GM19397 (cell line): ENCODE measurements around the gene SCN9A.
A peak's percentile ranks its signal among the peaks of the same experiment; 100 is the strongest.
"Not testable (repeated sequence)": the region's sequence is repeated elsewhere in the genome, so short reads cannot be mapped to it uniquely, and the experiment has no call there.

Experiments used
- ATAC-seq: cut with Tn5 transposase; IDR thresholded peaks from one replicate; pipeline ENCODE4 v1.9.1; 2021; ENCODE audit warnings: mild to moderate bottlenecking, moderate library complexity; ENCODE audit not compliant: unreplicated experiment

SCN9A gene

DNA sequence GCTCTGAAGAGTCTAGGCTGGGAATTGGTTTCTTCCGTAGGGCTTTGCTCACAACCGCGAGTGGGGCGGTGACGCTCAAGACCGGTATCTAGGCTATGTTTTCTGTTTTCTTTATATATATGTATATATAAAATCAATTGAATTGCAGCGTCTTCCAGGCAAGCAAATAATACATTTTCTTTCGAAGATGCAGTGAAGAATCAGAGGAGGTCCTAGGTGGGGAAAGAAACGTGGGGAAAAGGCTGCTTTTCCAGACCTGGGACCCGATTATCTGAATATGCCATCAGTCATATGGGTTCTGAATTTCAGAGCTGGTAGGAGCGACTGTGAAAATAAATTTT lies 714 bp upstream of the SCN9A start:
- ATAC-seq: no peak

DNA sequence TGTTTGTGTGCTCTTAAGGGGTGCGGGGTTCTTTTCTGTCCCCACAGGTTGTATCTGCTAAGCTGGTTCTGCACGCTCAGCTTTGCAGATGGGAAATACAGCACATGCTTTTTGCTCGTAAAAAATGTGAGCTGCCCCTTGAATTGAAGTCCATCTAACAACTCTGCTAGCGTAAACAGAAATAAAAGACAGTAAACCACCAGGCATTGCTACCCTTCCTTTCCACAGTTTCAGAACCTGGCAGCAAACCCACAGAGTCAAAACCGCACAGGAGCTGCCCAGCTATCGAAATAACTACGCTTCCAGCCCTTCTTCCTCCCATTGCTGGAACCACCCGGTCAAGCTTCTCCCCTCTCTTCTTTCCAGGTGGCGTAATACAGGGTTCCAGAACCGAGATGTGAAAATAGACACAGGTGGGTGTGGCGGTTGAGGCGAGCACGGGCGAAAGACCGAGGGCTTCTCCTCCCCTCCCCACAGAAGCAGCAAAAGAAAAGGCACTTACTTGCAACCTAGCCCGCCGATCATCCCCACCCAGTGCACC lies 479 bp downstream of the SCN9A start:
- ATAC-seq: peak; percentile 22

DNA sequence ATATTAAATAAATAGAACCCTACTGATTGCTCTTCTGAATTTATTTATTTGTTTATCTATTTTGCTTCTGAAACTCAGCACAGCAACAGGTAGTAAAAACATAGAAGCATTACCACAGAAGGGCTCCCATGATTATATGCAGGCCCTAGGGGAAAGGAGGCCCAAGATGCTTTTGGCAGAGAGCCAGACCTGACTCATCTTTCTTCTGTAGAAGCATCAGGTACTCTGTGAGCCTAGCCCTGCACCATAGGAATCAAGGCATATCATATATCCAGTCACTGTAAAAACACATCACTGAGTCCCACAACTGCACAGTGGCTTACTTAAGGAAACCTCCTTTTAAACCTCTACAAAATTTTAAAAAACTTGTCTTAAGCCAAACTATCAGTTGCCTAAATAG lies 1.8 kb downstream of the SCN9A start:
- no peak for ATAC-seq

DNA sequence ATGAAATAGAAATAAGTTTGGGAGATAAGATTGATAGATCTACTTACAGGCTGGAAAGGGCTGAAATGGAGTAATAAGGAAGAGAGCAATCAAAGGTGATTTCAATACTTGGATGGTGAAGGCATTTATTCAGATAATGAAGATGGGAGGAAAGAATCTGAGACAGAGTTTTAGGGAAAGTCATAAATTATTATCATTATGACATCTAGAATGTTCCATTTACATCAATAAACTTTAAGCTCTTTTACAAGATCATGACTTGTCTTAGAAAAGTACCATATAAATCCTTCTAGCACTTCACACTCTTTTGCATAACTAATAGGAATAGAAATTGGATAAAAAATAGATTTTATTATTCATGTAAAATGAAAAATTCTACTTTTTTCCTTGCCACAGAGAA lies 2.2 kb downstream of the SCN9A start:
- no peak for ATAC-seq

DNA sequence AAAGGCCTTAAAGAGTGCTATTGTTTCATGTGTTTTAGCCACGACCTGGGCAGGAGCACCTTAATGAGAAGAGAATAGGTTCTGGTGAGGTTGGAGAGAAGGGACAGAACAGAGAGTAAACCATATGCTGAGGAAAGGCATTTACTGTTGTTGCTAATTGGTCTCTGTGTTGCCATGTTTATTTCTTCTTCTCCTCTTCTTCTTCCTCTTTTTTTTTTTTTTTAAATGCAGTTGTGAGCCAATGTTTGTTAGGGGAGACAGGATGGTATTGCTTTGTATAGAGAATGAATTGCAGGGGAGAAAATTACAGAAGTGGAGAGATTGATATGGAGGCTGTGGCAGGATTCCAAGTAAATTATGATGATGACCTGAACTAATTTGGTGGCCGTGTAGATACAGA lies 2.6 kb downstream of the SCN9A start:
- ATAC-seq: no peak

DNA sequence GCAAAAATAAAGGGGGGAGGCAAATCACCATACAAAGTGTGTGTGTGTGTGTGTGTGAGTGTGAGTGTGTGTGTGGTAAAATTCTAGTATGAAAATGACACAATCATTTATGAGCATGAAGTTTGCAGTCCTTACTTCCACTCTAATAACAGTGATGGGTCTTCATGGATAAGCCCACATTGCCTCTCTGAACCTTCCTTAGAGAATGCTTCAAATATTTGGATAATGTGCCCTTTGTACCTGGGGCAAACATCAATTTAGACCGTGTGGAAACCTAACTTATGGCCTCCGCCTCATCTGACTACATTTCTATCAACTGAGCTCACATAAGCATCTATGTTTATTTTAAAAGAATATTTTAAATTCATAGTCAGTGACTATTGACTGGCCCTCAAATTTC lies 3.7 kb downstream of the SCN9A start:
- no peak for ATAC-seq

DNA sequence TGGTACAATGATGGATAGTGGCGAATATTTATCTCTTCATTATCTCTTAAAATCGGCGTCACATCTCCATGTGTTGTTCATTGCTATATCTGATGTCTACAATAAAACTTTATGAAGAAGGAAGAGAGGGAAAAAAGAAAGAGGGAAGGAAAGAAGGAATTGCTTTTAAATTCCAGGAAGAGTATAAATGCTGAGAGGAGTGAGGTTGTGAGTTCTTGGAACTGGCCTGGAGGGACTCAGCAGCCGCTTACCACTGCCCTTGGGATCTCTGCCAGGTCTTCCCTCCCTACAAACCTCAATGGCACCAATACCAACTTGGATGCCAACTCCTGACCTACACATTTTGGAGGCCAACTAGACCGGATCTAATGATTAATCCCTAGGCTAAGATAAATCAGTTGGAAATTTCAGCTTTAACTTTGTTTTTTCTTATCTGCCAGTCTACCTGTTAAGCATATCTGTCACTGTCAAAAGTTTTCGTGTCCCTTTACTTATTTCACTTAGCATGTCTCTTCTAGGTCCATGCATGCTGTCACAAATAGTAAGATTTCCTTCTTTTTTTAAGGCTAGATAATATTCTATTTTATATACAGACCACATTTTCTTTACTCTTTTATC lies 9.8 kb downstream of the SCN9A start:
- no peak for ATAC-seq

DNA sequence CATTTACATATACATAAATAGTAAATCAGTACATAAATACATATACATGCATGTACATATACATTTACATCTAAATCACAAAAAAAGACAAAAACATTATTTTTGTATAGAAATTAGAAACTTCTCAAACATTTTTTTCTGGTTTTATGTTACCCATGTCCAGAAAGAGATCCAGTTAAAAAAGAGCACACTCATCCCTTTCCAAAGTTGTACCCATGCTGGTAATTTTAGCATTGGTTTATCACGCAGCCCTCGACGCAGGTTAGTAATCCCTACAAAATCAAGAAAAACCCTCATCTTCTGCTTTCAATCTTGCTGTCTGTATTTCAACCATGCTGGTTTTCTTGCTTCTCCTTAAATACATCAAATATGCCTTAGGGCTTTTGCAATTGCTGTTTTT lies 10.5 kb downstream of the SCN9A start:
- no peak for ATAC-seq

DNA sequence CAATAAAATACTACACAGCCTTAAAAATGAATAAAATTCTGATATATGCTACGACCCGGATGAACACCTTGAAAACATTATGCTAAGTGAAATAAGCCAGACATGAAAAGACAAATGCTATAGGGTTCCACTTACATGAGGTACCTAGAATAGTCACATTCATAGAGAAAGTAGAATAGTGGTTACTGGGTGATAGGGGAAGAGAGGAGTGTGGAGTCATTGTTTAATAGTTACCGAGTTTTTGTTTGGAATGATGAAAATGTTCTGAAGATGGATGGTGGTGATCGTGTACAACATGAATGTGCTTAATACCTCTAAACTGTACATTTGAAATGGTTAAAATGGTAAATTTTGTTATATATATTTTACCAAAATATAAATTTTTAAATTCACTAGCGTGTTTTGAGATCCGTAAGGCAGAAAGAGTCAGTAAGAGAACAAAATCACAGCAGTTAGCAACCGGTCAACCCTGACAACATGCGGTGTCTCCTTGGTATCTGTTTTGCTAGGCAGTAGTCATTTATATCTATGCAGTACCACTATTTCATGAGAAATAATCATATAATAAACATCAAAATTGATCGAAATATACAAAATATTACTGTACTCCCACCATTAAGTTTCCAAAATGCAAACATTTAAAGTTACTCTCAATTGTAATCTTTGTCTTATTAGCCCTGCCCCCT lies 11.1 kb downstream of the SCN9A start:
- no peak for ATAC-seq

DNA sequence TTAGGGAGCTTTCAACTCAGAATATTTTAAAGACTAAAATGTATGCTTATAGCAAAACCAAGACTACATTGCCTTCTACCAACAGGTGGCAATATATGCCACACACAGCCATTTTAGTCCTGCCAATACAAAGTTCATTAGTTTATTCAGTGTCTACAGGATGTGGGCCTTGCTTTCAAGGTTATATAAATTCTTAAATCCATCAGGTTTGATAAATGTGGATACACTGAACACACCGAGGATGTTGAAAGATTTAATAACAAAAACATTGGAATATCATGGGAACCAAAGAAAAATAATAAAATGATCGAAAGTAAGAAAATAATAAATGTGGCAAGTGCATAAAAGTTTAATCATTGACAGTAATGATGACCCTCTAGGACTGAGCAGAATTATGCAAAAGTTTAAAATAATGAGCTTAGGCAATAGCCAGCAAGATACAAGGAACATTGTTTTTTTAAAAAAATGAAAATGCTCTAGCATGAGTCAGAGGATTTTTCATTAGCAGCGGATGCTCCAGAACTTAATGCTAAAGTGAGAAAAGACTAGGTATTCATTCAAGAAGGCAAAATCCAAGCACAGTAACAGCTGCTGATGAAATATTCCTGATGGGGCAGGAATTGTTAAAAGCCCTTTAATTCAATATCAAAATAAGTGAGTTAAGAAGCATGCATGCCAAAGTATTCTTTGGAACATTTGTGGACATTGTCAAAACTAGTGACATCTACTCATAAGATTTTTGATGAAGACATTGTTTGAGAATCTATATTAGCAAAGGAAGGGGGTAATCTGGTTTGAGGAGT lies 14.2 kb downstream of the SCN9A start:
- ATAC-seq: no peak

DNA sequence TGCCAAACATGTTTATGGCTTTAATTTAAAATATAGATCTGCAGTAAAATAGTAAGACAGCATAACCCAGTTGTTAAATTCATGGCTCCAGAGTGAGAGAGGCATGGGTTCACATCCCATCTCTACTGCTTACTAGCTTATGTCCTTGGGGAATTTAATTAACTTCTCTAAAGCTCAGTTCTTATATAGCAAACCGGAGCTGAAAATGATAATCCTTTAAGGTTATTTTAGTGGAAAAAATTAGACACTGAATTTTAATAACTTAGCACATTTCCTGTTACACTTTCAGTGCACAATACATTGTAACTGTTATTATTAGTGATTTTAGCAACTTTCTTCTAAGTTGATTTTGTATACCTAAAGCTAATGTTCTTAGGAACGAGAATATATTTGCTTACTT lies 14.8 kb downstream of the SCN9A start:
- no peak for ATAC-seq

DNA sequence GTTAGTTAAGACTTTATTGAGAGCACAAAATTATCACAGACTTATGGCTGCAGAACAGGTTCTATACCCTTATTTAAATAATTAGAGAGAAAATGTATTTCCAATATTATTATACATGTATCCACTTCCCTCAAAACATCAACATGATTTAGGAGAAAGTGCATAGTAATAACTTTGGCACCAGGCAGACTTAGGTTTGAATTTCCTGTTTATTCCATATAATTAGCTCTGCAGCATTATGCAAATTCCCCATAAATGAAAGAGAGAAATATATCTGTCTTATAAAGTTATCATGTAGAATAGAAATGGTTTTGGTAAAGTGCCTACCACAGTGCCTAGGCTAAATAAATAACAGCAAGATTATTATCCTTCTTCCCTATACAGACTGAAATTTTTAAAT lies 15.3 kb downstream of the SCN9A start:
- no peak for ATAC-seq

DNA sequence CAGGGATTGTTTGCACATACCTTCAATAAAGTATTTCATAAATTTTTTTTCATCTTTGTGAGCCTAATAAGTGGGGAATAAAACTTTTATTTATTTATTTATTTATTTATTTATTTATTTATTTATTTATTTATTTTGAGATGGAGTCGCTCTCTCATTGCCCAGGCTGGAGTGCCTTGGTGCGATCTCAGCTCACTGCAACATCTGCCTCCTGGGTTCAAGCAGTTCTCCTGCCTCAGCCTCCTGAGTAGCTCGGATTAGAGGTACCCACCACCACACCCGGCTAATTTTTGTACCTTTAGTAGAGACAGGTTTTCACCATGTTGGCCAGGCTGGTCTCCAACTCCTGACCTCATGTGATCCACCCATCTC lies 17.8 kb downstream of the SCN9A start:
- not testable (repeated sequence) for ATAC-seq

DNA sequence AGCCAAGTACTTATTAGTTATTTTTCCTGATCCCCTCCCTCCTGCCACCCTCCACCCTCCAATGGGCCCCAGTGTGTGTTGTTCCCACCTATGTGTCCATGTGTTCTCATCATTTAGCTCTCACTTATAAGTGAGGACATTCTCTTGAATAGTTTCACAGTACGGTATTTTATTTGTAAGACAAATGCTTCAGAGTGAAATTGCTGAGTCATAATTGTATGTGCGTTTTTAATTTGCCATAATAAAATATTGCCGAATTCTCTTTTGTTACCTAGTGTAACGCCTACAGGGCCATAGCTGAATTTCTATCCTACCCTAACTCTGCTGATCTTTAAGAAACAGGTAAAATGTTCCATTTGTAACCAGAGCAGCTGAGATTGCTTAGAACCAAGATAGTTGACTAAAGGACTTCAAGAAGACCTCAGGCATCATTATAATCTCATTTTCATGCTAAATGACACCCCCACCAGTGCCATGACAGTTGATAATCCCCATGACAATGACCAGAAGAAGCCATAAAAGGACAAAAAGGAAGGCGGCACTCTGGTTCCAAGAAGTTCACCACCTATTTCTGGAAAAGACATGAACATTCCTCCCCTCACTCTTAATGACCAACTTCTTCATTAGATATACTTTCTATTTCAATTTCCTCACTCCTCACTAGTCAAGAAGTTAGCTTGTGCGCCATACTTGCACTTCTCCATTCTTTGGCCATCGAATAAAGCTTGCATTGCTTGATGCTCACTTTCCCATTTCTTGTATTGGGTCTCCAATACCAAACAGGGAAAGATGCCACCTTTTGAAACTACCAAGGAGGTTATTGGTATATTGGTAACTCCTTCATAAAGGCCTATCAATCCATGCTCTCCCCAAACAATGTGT lies 18.4 kb downstream of the SCN9A start:
- ATAC-seq: no peak

DNA sequence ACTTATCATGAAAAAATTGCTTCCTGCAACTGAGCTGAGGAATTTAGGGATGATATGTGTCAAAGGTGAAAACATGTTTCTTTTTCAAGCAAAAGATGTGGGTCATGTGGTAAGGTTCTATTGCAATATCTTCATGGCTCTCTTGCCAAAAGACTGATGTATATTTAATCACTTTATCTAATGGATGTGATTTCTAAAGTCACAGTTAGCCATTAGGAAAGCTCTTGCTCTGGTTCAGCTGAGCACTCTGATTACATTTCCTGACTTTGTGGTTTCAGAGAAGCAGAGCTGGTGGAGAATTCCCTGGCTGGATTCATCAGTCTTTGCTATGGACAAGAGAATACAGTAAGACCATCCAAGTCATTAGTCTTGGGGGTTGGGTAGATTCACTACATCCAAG lies 24.4 kb downstream of the SCN9A start:
- ATAC-seq: no peak

DNA sequence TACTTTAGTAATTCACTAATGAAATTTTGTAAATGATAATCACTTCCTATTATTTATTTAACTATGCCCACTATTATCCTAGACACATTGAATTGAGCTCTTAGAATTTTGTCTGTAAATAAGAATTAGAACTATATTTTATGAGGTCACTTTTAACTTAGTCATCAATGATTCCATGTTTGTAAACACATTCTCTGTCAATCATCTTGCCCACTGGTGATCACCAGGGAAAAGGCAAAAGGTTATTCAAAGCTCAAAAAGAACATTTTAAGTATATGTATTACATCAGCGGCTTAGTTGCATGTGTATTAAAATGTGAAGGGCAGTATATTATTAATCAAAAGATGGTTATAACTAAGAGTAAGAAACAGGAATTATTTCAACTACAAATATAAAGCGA lies 25.2 kb downstream of the SCN9A start:
- no peak for ATAC-seq

DNA sequence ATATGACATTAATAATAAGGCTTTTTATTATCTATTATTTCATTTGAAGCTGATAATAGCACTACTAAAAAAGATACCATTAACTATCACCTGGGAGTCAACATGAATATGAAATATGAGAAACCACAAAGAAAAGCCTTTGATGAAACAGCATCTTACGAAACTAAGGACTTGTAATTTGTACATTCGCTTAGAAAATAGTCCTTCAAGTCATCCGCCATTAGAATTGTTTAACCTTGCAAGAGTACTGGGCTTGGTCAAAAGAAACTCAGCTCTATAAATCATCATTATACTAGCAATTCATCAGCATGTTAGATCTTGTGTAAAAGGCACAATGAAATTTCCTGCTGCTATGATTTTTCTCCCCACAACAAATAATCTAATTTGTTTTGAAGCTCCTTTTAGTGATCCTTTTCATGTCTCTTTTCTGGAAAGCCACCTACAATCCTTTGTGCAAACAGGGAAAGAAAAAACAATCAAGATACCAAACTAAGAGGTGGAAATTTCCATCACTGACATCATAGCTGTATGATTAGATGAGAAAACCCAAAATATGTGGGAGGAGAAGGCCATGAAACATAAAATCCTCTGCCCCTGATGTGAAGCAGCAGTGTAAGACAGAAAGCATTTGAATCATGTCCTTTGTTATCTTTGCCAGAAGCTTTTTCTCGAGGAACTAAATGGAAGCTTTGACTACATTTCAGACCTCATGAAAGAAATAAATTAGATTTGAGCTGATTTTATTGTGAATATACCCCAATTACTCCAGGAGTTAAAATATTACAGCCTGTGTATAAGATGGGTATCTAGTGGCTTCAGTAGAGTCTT lies 31.2 kb downstream of the SCN9A start:
- ATAC-seq: no peak

DNA sequence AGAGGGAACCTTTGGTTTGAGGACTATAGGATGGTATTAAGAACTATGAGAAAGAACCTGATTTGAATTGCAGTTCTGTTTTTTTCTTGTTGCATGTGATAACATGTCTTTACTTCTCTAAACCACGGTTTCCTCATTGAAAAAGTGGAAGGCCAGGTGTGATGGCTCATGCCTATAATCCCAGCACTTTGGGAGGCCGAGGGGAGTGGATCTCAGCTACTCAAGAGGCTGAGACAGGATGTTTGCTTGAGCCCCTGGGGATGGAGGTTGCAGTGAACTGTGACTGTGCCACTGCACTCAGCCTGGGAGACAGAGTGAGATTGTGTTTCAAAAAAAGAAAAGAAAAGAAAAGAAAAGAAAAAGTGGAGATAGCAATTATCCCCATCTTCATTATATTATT lies 32.3 kb downstream of the SCN9A start:
- ATAC-seq: no peak

DNA sequence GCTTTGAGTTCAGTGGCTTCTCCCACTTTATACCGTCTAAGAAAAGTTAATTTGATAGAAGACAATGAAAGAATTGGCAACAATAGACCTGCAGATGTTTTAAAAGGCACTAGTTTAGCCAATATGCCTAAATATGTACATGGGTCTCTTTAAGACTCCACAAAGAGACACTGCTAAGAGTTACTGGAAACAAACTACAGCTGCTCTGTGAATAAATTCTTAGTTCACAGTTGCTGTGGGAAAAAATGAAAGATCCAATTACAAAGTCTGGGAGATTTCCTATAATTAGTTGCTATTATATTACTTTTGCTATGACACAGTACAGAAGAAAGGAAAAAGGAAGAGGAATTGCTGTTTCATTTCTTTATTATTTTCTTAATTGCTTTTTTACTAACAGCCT lies 34.3 kb downstream of the SCN9A start:
- ATAC-seq: no peak

DNA sequence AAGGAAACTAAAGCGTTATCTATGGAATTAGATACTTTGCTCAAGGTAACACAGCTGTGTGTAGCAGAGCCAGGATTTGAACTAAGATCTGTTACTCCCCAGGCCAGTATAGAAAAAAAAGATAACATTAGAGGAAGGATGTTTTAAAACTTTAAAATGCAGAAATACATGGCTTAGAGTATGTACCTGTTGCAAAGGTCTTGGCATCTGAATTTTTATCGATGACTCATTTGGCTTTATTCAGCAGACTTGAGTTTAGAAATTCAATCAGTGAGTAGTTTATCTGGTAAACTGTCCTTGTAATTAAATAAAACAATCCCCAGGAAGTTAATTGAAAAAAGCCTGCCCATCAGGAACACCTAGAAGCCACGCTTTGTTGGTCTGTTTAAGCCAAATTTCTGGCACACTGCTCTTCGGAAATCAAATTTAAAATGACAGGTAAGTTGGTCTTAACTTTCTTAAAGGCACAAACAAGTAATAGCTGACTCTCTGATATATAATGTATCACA lies 36.9 kb downstream of the SCN9A start:
- no peak for ATAC-seq
